Activated T-cell treated with anti-CD3 and anti-CD28 coated beads for 1 hour (primary cell): ENCODE results near the gene ZNF239.
"Not testable (repeated sequence)": the region's sequence is repeated elsewhere in the genome, so short reads cannot be mapped to it uniquely, and the experiment has no call there.

Source experiments
- DNase-seq: peaks from one replicate; pipeline ENCODE4 v3.0.0-alpha.2; 2020; ENCODE audit warnings: low read depth

ZNF239 gene

GRCh38 chr10:43576580-43576979 lies 2.2 kb upstream of the ZNF239 start:
- no peak for DNase-seq

- no peak for DNase-seq
Observed at GRCh38 chr10:43576062-43576461, 1.6 kb upstream of the ZNF239 start.

DNA sequence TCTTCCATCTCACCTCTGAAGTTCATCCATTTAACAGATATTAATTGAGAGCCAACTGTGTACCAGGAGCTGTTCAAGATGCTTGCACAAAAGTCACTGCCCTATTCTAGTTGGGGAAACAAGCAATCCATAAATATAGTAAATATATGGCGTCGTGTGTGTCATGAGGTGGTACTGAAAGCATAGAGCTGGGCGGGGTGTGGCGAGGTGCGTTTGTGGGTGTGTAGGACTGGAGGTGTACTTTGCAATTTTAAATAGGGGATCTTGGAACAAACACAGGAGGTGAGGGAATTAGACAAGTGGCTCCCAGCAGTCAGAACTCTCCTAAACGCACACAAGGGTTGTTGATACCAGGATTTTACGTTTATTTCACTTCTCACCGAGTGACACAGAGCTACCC lies 490 bp upstream of the ZNF239 start:
- no peak for DNase-seq

- no peak for DNase-seq
Observed at GRCh38 chr10:43573250-43574000, 991 bp downstream of the ZNF239 start.

DNA sequence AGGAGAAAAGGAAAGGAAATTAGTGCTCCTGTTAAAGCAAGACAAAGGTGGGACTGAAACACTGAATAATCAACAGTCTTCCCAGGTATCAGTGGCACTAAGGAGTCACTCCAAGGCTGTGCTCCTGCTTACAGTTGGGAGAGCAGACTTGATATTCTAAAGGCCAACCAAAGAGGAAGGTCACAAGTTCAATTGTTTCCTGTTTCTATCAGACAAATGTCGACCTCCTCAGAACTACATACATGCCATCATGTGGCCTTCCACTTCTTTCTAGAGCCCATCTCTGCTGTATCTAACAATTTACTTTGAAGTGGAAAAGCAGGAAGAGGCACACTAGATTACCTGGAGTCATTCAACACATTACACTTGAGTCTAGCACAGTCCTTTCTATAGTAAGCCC lies 3.4 kb downstream of the ZNF239 start:
- no peak for DNase-seq

DNA sequence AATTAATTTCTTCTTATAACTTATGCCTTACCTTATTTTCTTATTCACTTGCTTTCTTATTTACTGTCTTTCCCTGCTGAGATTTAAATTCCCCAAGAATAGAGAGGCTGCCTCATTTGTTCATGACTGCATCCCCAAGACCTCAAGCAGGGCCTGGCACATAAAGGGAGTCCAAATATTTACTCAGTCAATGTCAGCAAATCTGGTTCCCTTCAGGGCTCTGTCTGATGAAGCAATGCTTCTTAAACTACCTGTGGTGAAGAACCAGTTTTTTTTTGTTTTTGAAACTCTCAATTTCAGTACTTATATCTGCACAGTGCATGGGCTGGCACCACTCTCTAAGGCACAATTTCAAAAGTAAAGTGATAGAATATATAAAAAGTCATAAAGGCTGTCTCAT lies 4.7 kb downstream of the ZNF239 start:
- no peak for DNase-seq

- no peak for DNase-seq
Observed at GRCh38 chr10:43557214-43557613, 17.2 kb downstream of the ZNF239 start.

DNA sequence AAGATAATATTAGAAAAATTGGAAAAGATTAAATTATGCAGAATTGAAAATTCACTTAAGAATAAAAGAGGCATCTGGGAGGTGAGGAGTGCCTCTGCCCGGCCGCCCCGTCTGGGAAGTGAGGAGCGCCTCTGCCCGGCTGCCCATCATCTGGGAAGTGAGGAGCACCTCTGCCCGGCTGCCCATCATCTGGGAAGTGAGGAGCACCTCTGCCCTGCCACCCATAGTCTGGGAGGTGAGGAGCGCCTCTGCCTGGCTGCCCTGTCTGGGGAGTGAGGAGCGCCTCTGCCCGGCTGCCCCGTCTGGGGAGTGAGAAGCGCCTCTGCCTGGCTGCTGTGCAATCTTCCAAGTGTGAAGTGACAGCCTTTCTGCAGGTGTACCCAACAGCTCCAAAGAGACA lies 30.7 kb downstream of the ZNF239 start:
- DNase-seq = not testable (repeated sequence)

DNA sequence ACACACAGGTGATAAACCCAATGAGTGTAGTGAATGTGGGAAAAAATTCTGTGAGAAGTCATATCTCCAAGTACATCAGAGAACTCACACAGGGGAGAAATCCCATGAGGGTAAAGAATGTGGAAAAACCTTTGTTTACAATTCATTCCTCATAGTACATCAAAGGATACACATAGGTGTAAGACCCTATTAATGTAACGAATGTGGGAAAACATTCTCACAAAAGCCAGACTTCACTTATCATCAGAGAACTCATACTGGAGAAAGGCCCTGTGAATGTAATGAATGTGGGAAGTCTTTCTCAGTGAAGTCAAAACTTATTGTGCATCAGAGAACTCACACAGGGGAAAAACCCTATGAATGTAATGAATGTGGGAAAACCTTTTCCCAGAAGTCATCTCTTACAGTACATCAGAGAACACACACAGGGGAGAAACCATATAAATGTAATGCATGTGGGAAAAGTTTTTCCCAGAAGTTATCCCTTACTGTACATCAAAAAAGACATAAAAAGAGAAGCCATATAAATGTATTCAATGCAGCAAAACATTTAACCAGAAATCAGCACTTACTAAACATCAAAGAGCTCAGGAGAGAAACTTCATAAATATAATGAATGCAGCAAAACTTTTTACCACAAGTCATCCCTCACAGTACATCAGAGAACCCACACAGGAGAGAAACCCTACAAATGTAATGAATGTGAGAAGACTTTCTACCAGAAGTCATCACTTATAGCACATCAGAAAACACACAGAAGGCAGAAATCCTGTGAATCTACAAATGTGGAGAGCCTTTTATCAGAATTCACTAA lies 49.8 kb downstream of the ZNF239 start:
- DNase-seq = no peak
